NCI-H1417 (cell line): Measurements from ENCODE around the gene FERMT1.

Experiments
- DNase-seq, 3 experiments: peaks; one replicate each; lab custom pipeline; 2025; lab: John Stamatoyannopoulos, UW

The FERMT1 gene

GRCh38 chr20:6122873-6123648 is at the start of gene FERMT1:
Gene FERMT1, minus strand, starts transcription at chr20:6123030. Its CDS starts 3,476 bp downstream, at chr20:6119554.
- DNase-seq = peak; percentile 43 to 97 (median 96)

GRCh38 chr20:6169251-6169650 is 46.4 kb upstream of the FERMT1 start:
- no peak for DNase-seq

- DNase-seq = no peak
These were observed 45.4 kb upstream of the FERMT1 start for GRCh38 chr20:6168204-6168603.

- DNase-seq = no peak
These were observed 42.5 kb upstream of the FERMT1 start for GRCh38 chr20:6165346-6165745.

- peak in 2 of 3 experiments; percentile 26 to 66 for DNase-seq
These were observed 41.9 kb upstream of the FERMT1 start for GRCh38 chr20:6164421-6165341.

- no peak for DNase-seq
These were observed 37.9 kb upstream of the FERMT1 start for GRCh38 chr20:6160736-6161135.

- DNase-seq = no peak
These were observed 34.5 kb upstream of the FERMT1 start for GRCh38 chr20:6157345-6157744.

GRCh38 chr20:6152777-6153176 is 29.9 kb upstream of the FERMT1 start:
- no peak for DNase-seq

GRCh38 chr20:6148073-6148472 is 25.2 kb upstream of the FERMT1 start:
- no peak for DNase-seq

- peak; percentile 47 to 85 (median 63) for DNase-seq
These were observed 19.6 kb upstream of the FERMT1 start for GRCh38 chr20:6142348-6142993.

- peak in 2 of 3 experiments; percentile 4 to 28 for DNase-seq
These were observed 18.1 kb upstream of the FERMT1 start for GRCh38 chr20:6140947-6141346.

- DNase-seq = no peak
These were observed 12.5 kb upstream of the FERMT1 start for GRCh38 chr20:6135347-6135746.

- no peak for DNase-seq
These were observed 11.8 kb upstream of the FERMT1 start for GRCh38 chr20:6134592-6134991.

- no peak for DNase-seq
These were observed 7.2 kb upstream of the FERMT1 start for GRCh38 chr20:6130045-6130444.

GRCh38 chr20:6127825-6128224 is 5.0 kb upstream of the FERMT1 start:
- no peak for DNase-seq

GRCh38 chr20:6126846-6127245 is 4.0 kb upstream of the FERMT1 start:
- DNase-seq = no peak

GRCh38 chr20:6123649-6124014 is 802 bp upstream of the FERMT1 start:
- no peak for DNase-seq

GRCh38 chr20:6122111-6122872 is 538 bp downstream of the FERMT1 start:
- DNase-seq = peak in 2 of 3 experiments; percentile 58 to 82

- no peak for DNase-seq
These were observed 1.3 kb downstream of the FERMT1 start for GRCh38 chr20:6121504-6121903.

GRCh38 chr20:6120491-6120988 is 2.3 kb downstream of the FERMT1 start:
- DNase-seq = no peak

GRCh38 chr20:6116758-6117157 is 6.1 kb downstream of the FERMT1 start:
- DNase-seq = no peak
